ENCODE measurements around the gene GAREM1. TPM values are rescaled to one million over a fixed set of nuclear protein-coding genes. Genes with fewer than 3 reads are reported as not detected.

GAREM1 gene
- total and polyA plus RNA-seq, 2 donors (not counting 3 experiments of a cell fraction or from before 2014, with no cell fraction given), result 0.69 to 1.0 TPM

DNA sequence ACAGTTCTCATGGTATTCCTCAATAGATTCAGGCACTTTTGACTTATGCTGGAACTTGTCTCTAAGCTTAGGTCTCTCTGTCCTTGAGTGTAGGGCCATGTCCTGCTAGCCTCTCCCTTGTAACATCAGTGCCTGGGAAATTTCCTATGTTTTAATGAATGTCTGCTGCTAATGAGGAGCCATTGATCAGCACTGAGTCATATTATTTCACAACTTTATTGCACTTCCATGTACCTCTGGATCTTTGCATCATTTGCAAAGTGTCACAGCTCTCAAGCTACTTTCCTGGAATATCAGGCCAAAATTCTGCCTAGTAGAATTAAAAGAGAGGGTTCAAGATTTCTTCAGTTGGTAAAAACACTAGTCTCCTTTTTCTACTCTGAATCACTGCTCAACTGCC lies 102.5 kb downstream of the GAREM1 start:
- Histone ChIP-seq H3K27ac (ENCODE audit: insufficient read depth, low read depth, low read length) (no peak overlapping the region), H3K36me3 (ENCODE audit: control insufficient read depth in 2 of 2, extremely low read depth in 1 of 2, insufficient read depth in 2 of 2, low read length in 2 of 2) (no peaks in the 10 kb centered on the region), H3K9me3 (replicated peaks; ENCODE audit: control insufficient read depth, insufficient read depth, low read length) (no peaks in the 10 kb centered on the region), H3K27me3 (ENCODE audit: control insufficient read depth in 2 of 2, insufficient read depth in 2 of 2, low read length in 2 of 2) (no peaks in the 10 kb centered on the region), H3K4me3 (replicated peaks in 1 of 3; ENCODE audit: insufficient read depth in 1 of 3, low read depth in 1 of 3, low read length in 3 of 3) (no peak overlapping the region), H3K9ac (replicated peaks; ENCODE audit: extremely low read depth, insufficient read depth, low read length) (no peak overlapping the region), H3K9me1 (replicated peaks; ENCODE audit: control insufficient read depth, extremely low read depth, insufficient read depth, low read length) (no peaks in the 10 kb centered on the region), H3K4me1 (ENCODE audit: control insufficient read depth, extremely low read depth, insufficient read depth, low read length) (no peaks in the 10 kb centered on the region), H3K4me2 (ENCODE audit: insufficient read depth, low read length) (no peak overlapping the region), H3K79me2 (ENCODE audit: control insufficient read depth, insufficient read depth, low read length) (no peaks in the 10 kb centered on the region), H4K20me1 (replicated peaks; ENCODE audit: control insufficient read depth, extremely low read depth, insufficient read depth, low read length) (no peaks in the 10 kb centered on the region), H2AFZ (ENCODE audit: low read depth, low read length) (no peak overlapping the region)
- no TSS peak for BruUV-seq (replicated peaks)
- dilution Hi-C loops (cut with MboI; ENCODE audit: extremely low pct_ligation_motif_present, low sequenced_read_pairs), result no loop called here
- ChIA-PET POLR2A (no interaction called here), CTCF (no interaction called here)
- no peak for DNase-seq (ENCODE audit: low read depth, low spot score)
- intact Hi-C loops (cut with micrococcal nuclease), result no loop called here
- FAIRE-seq, result no peak
- no peak for TF ChIP-seq GATA2 (IDR thresholded peaks at IDR 0.05; ENCODE audit: insufficient read depth, insufficient read length, low read depth, low read length)
- no peak for TF ChIP-seq MYC (IDR thresholded peaks at IDR 0.05; ENCODE audit: low read depth, low read length)
- TF ChIP-seq CTCF (IDR thresholded peaks at IDR 0.05; ENCODE audit: extremely low read depth in 1 of 2, insufficient read depth in 1 of 2, low read depth in 1 of 2, low read length in 2 of 2), result no peak
- no peak for TF ChIP-seq EZH2 (IDR thresholded peaks at IDR 0.05; ENCODE audit: borderline replicate concordance, low read depth, low read length, severe bottlenecking)
- no peak for TF ChIP-seq MAX (IDR thresholded peaks at IDR 0.05; ENCODE audit: insufficient read depth, insufficient read length)
- TF ChIP-seq POLR2A (IDR thresholded peaks at IDR 0.05; ENCODE audit: low read depth, low read length), result no peak
- TF ChIP-seq JUN (IDR thresholded peaks at IDR 0.05; ENCODE audit: borderline replicate concordance, insufficient read depth, insufficient read length, low read depth), result no peak
- TF ChIP-seq FOS (IDR thresholded peaks at IDR 0.05; ENCODE audit: borderline replicate concordance, insufficient read depth, low read length), result no peak
- no peak for TF ChIP-seq POLR2AphosphoS5 (IDR thresholded peaks at IDR 0.05; ENCODE audit: insufficient read depth, low read depth, low read length)

All from endothelial cell of umbilical vein (primary cell).